Brain microvascular endothelial cell (primary cell): ENCODE data around the gene RBBP8NL.

Experiments used
- DNase-seq: peaks from one replicate; pipeline ENCODE4 v3.0.0-alpha.2; 2020
- H3K27ac ChIP-seq: fragments of 250-450 bp; sonication (Bioruptor Pico); 2 replicates; pipeline ENCODE4 v1.5.1; 2020; ENCODE audit warnings: mild to moderate bottlenecking, moderate library complexity
- H3K27me3 ChIP-seq: fragments of 250-450 bp; sonication (Bioruptor Pico); replicated peaks from 2 replicates; pipeline ENCODE4 v1.5.1; 2020; ENCODE audit warnings: mild to moderate bottlenecking
- H3K36me3 ChIP-seq: fragments of 250-450 bp; sonication (Bioruptor Pico); replicated peaks from 2 replicates; pipeline ENCODE4 v1.5.1; 2020; ENCODE audit warnings: mild to moderate bottlenecking
- H3K4me3 ChIP-seq: 2 replicates; pipeline ENCODE4 v1.5.1; 2011; ENCODE audit warnings: low read depth, mild to moderate bottlenecking, control low read depth, low read length, moderate library complexity
- in situ Hi-C: cut with HindIII; loops from 2 replicates; pipeline ENCODE4 v1.10.0; 2017; ENCODE audit warnings: low sequenced_read_pairs, low pct_ligation_motif_present
- TF ChIP-seq, protein P1 (sequence below): IDR thresholded peaks from 2 replicates; pipeline ENCODE4 v1.5.1; 2011; ENCODE audit warnings: low read depth, mild to moderate bottlenecking, moderate library complexity, low read length, control low read depth, inconsistent platforms; ENCODE audit errors: missing control alignments

RBBP8NL gene

DNA sequence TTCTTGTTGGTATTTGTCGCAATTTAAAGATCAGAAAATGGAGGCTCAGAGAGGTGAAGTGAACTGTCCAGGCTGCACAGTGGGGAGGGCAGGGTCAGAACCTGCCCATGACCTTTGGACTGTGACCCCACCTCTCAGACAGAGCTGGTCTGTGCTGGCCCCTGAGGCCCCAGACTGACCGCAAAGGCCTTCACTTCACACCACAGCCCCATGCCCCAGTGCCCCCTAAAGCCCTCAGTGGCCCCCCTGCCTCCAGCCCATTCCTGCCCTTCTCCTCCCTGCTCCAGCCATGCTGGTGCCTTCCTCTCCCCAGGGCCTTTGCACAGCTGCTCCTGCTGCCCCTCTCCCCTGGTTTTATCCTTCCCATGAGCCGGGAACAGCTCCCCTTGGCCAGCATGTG is 9.4 kb upstream of the RBBP8NL start:
- in situ Hi-C loops, result loop anchor here (25.0 kb wide), 1 partner anchor 101 kb away; no protein-coding TSS in a partner anchor
- Histone ChIP-seq H3K4me3 (no peak overlapping the region), H3K27ac (no peak overlapping the region), H3K27me3 (peaks cover 1% of the 10 kb centered on the region), H3K36me3 (no peaks in the 10 kb centered on the region)
- no peak for DNase-seq
- TF ChIP-seq, protein P1, sequence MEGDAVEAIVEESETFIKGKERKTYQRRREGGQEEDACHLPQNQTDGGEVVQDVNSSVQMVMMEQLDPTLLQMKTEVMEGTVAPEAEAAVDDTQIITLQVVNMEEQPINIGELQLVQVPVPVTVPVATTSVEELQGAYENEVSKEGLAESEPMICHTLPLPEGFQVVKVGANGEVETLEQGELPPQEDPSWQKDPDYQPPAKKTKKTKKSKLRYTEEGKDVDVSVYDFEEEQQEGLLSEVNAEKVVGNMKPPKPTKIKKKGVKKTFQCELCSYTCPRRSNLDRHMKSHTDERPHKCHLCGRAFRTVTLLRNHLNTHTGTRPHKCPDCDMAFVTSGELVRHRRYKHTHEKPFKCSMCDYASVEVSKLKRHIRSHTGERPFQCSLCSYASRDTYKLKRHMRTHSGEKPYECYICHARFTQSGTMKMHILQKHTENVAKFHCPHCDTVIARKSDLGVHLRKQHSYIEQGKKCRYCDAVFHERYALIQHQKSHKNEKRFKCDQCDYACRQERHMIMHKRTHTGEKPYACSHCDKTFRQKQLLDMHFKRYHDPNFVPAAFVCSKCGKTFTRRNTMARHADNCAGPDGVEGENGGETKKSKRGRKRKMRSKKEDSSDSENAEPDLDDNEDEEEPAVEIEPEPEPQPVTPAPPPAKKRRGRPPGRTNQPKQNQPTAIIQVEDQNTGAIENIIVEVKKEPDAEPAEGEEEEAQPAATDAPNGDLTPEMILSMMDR, result no peak

DNA sequence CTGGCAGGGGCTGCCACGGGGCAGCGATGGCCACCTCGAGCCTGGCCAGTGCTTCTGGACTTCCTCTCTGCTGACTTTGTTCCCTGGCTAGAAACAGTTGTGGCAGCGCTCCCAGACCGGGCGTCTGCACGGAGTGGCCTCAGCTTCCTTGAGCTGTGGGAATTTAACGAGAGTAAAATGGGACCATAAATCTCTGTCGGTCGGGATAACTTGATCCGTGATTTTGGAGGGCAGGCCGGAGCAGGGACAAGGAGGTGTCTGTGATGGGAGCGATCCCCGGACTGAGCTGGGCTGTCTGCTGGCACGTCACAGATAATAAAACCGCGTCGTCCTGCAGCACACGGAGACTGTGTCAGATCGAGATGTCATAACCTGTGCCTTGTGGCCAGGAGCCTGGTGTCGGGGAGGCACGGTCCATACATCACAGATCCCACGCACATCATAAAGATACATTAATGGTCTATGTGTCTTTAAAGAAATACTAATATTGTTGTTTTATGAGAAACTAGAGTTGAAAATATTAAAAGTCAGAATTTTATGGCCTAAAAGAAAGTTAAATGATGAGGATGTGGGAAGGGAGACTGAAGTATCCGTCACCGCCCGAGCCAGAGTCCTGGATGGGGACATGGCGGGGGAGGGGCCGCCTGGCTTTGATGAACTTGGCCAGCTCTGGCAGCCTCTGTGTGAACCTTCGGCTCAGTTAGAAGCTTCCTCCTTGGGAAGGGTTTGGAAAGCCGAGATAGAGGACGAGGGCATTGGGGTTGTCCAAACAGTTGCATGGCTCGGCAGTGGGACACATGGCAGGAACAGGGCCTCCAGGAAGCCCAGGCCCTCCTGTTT is 6.5 kb upstream of the RBBP8NL start:
- no peaks in the 10 kb centered on the region for H3K36me3 ChIP-seq
- peaks cover 1% of the 10 kb centered on the region for H3K27me3 ChIP-seq
- H3K27ac ChIP-seq, result no peak overlapping the region
- H3K4me3 ChIP-seq, result no peak overlapping the region
- TF ChIP-seq, protein P1, result no peak
- DNase-seq, result no peak
- in situ Hi-C loops, result loop anchor here (25.0 kb wide), 1 partner anchor 103 kb away; no protein-coding TSS in a partner anchor

DNA sequence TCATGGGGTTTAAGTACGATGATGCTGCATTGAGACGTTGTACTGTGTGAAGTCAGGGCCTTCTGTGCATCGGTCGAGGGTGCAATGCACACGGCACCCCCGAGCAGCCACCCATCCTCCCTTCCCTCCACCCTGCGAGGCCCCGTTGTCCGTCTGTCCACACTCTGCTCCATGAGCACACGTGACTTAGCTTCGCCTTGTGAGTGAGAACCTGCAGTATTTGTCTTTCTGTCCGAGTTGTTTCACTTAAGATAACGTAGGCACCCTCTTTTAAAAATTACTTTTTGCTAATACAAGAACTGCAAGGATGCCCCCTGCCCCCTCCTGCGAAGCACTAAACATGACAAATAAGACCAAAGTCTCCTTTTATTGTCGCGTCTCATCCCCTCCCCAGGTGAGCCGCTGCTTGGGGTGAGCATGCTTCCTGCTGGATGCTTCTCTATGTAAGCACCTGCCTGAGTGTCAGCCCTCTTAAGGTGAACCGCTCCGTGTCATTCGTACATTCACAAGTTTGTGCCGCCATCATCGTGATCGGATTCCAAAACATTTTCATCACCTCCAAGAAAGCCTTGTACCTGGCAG is 3.6 kb upstream of the RBBP8NL start:
- TF ChIP-seq, protein P1, result no peak
- no peak overlapping the region for H3K27ac ChIP-seq
- H3K27me3 ChIP-seq, result peaks cover 1% of the 10 kb centered on the region
- in situ Hi-C loops, result loop anchor here (25.0 kb wide), 1 partner anchor 106 kb away; no protein-coding TSS in a partner anchor
- H3K4me3 ChIP-seq, result no peak overlapping the region
- DNase-seq, result no peak
- no peaks in the 10 kb centered on the region for H3K36me3 ChIP-seq

DNA sequence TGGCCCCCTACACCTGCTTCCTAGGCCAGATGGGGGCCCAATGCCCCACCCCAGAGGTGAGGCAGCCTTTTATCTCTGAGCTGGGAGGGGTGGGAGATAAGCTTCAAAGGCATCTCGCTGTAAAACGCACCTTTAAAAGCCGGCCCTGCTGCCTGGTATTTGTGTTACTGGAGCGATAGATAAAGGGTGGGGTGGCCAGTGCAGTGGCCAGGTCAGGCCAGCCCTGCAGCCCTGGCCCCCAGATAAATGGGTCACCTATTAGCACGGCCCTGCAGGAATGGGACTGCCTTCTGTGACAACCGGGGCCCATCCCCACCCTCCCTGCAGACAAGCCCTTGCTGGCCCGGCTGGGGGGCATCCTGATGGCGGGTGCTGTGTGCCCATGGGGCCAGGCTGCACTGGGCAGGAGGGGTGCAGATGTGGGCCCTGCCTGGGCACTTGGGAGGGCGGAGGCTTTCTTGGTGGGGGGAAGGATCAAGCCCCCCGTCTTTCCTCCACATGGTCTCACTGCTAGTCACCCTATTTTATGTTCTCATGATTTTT is 3.0 kb upstream of the RBBP8NL start:
- Histone ChIP-seq H3K4me3 (no peak overlapping the region), H3K27me3 (peaks cover 1% of the 10 kb centered on the region), H3K27ac (no peak overlapping the region), H3K36me3 (no peaks in the 10 kb centered on the region)
- TF ChIP-seq, protein P1, result no peak
- in situ Hi-C loops, result loop anchor here (25.0 kb wide), 1 partner anchor 107 kb away; no protein-coding TSS in a partner anchor
- DNase-seq, result no peak

DNA sequence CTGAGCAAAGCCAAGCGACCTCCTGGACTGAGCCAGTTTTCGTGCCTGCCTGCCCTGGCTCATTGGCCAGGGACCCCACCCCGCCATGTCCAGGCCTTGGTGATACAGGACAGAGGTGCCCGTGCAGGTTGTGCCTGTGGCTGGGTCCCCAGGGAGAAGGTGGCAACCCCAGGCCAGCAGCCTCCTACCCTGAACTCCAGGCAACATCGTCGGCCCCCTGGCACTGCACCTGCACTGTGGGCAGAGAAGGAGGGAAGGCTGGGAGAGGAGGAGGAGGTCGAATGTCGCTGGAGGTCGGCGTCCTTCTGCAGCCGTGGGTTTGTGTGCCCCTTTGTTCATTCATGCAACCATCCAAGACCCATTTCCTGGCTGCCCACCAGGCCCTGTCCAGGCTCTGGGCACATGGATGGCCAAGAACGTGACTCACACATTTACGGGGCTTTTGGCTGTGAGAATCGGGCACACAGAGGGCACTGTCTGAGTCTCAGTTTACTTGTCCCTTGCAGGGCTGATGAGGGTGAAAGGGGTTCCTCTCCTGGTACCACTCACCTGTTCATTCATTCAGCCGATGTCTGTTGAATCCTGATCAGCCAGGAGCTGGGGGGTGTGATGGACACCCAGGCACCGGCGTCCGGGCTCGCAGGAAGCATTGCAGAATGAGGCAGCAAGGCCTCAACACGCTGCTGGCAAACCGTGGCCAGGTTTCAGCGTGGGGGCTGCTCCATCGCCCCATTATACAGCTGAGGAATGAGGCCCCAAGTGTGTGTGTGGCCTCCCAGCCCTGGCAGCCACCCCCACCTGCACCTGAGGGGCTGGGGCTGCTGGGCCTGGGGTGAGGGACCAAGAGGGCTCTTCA is 2.3 kb upstream of the RBBP8NL start:
- in situ Hi-C loops, result loop anchor here (25.0 kb wide), 1 partner anchor 108 kb away; no protein-coding TSS in a partner anchor

More for the DNA sequence above, 2.3 kb upstream of the RBBP8NL start:
- H3K27ac ChIP-seq, result no peak overlapping the region
- no peak overlapping the region for H3K4me3 ChIP-seq
- no peak for DNase-seq
- no peaks in the 10 kb centered on the region for H3K27me3 ChIP-seq
- TF ChIP-seq, protein P1, result no peak
- no peaks in the 10 kb centered on the region for H3K36me3 ChIP-seq
